Lung (tissue), 12 donors: ENCODE results near the gene ELL. TPM values are rescaled to one million over a fixed set of nuclear protein-coding genes. Genes with fewer than 3 reads are reported as not detected.

Source experiments
- ATAC-seq: fragments of 200-7000 bp; cut with Tn5 transposase; one replicate; pipeline ENCODE4 v1.9.1; 2020; ENCODE audit warnings: moderate number of reproducible peaks; ENCODE audit not compliant: insufficient read depth, low FRiP score
- DNase-seq, 3 donors: peaks; one replicate each; pipeline ENCODE4 v3.0.0-alpha.2; 2013 to 2017
- H3K27ac ChIP-seq, 2 donors: one replicate each; pipeline ENCODE4 v1.5.1; 2013; ENCODE audit warnings: mild to moderate bottlenecking in 2 of 2, moderate library complexity in 2 of 2, control low read depth in 1 of 2, inconsistent platforms in 1 of 2, low read depth in 1 of 2, low read length in 1 of 2
- H3K27me3 ChIP-seq, 3 donors: one replicate each; pipeline ENCODE4 v1.5.1; 2013; ENCODE audit warnings: low read length in 2 of 3; ENCODE audit not compliant: control insufficient read depth in 3 of 3, insufficient read depth in 3 of 3
- H3K36me3 ChIP-seq, 4 donors: one replicate each; pipeline ENCODE4 v1.5.1; 2013; ENCODE audit warnings: low read length in 4 of 4, mild to moderate bottlenecking in 1 of 4, moderate library complexity in 1 of 4; ENCODE audit not compliant: control insufficient read depth in 4 of 4, insufficient read depth in 4 of 4
- H3K4me1 ChIP-seq, 5 donors: one replicate each; pipeline ENCODE4 v1.5.1; 2013; ENCODE audit warnings: low read length in 5 of 5, mild to moderate bottlenecking in 2 of 5, moderate library complexity in 1 of 5; ENCODE audit not compliant: control insufficient read depth in 5 of 5, insufficient read depth in 5 of 5
- H3K4me3 ChIP-seq: one replicate; pipeline ENCODE4 v1.5.1; 2013; ENCODE audit warnings: mild to moderate bottlenecking, control low read depth, moderate library complexity
- H3K9ac ChIP-seq, 2 donors: one replicate each; pipeline ENCODE4 v1.5.1; 2013; ENCODE audit warnings: low read length in 2 of 2, control low read depth in 1 of 2; ENCODE audit not compliant: insufficient read depth in 1 of 2
- H3K9me3 ChIP-seq, 4 donors: one replicate each; pipeline ENCODE4 v1.5.1; 2013; ENCODE audit warnings: low read length in 3 of 4, mild to moderate bottlenecking in 1 of 4, moderate library complexity in 1 of 4; ENCODE audit not compliant: control insufficient read depth in 4 of 4, insufficient read depth in 3 of 4
- WGBS, 2 donors: extraction: QIAGEN DNeasy Blood & Tissue Kit; methylation state at CpG; one replicate each; pipeline ENCODE4 v1.1.7; 2013; 5-methylcytosine and 5-hydroxymethylcytosine counted together
- polyA plus RNA-seq, 2 donors: library from polyadenylated mRNA; stranded (reverse); fragments of 200-250 nt; gene quantifications; one replicate each; pipeline ENCODE4 v1.2.1, GENCODE V29; 2013
- total RNA-seq, 2 donors: library from RNA; depleted of rRNA in 1 of 2; stranded (reverse); fragments of >200 nt in 1 of 2; gene quantifications; one replicate each; pipeline ENCODE4 v1.2.1, GENCODE V29; 2014 to 2021
- TF ChIP-seq, protein P1 (sequence below): IDR thresholded peaks from 2 replicates; pipeline ENCODE4 v1.5.1; 2012; ENCODE audit warnings: mild to moderate bottlenecking; ENCODE audit errors: control extremely low read depth, extremely low read depth
- donor health status: control.
- donor health status: control.
- donor health status: Bipolar disorder and iron deficiency.
- donor health status: healthy.
- donor health status: DM: yes; HTN: yes; CAD: no.

Gene ELL
- total and polyA plus RNA-seq, 4 donors, result 9.3 to 26.8 (median 20.7) TPM

DNA sequence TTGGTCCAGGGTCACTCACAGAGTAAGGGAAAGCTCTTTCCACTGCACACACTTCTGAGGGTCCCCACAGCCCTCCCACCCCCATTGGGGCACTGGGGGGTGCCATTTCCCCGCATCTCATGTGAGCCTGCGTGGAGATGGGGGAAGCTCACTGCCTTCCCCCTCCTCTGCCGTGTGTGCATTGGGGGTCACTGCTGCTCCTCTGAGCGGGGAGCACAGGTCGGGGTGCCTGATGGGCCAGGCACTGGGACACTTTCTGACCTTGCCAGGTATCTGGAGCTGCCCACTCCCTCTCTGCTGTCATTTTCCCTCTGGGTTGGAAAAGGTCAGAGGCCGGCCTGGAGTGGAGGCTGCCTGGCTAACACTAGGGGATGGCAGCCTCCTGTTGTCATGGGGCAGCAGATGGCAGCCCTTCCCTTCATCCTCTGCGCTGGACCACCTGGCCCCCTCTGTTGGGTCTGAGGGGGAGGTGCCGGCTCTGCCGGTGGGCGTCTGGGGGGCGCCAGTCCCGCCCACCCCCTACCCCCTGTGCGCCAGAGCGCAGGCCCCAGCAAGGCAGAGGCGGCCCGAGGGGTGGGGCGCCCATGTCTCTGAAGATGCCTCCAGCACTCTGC lies 93.6 kb downstream of the ELL start:
- H3K36me3 ChIP-seq, result peaks cover 0 to 11% (median 0%) of the 10 kb centered on the region in 4 donors
- 73 to 79% methylated on average over 16 to 17 of the region's 17 CpGs for WGBS, 2 donors
- no peak overlapping the region for H3K9ac ChIP-seq
- H3K27me3 ChIP-seq, result no peaks in the 10 kb centered on the region
- H3K4me3 ChIP-seq, result no peak overlapping the region
- H3K27ac ChIP-seq, result peak overlapping the region in 1 of 2 donors; percentile 48
- TF ChIP-seq, protein P1, sequence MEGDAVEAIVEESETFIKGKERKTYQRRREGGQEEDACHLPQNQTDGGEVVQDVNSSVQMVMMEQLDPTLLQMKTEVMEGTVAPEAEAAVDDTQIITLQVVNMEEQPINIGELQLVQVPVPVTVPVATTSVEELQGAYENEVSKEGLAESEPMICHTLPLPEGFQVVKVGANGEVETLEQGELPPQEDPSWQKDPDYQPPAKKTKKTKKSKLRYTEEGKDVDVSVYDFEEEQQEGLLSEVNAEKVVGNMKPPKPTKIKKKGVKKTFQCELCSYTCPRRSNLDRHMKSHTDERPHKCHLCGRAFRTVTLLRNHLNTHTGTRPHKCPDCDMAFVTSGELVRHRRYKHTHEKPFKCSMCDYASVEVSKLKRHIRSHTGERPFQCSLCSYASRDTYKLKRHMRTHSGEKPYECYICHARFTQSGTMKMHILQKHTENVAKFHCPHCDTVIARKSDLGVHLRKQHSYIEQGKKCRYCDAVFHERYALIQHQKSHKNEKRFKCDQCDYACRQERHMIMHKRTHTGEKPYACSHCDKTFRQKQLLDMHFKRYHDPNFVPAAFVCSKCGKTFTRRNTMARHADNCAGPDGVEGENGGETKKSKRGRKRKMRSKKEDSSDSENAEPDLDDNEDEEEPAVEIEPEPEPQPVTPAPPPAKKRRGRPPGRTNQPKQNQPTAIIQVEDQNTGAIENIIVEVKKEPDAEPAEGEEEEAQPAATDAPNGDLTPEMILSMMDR, result no peak
- ATAC-seq (no peak), DNase-seq (no peak)
- H3K4me1 ChIP-seq, result peaks cover 0 to 36% (median 15%) of the 10 kb centered on the region in 5 donors
- no peaks in the 10 kb centered on the region for H3K9me3 ChIP-seq

GRCh38 chr19:18427743-18428113 lies 94.1 kb downstream of the ELL start:
- TF ChIP-seq, protein P1, result no peak
- Histone ChIP-seq H3K9ac (no peak overlapping the region), H3K27ac (no peak overlapping the region), H3K27me3 (no peaks in the 10 kb centered on the region), H3K36me3 (peaks cover 0 to 11% (median 0%) of the 10 kb centered on the region in 4 donors), H3K9me3 (no peaks in the 10 kb centered on the region), H3K4me3 (no peak overlapping the region), H3K4me1 (peaks cover 0 to 31% (median 9%) of the 10 kb centered on the region in 5 donors)
- WGBS, 2 donors, result 90 to 95% methylated on average over 11 to 12 of the region's 12 CpGs
- no peak for DNase-seq
- ATAC-seq, result no peak

DNA sequence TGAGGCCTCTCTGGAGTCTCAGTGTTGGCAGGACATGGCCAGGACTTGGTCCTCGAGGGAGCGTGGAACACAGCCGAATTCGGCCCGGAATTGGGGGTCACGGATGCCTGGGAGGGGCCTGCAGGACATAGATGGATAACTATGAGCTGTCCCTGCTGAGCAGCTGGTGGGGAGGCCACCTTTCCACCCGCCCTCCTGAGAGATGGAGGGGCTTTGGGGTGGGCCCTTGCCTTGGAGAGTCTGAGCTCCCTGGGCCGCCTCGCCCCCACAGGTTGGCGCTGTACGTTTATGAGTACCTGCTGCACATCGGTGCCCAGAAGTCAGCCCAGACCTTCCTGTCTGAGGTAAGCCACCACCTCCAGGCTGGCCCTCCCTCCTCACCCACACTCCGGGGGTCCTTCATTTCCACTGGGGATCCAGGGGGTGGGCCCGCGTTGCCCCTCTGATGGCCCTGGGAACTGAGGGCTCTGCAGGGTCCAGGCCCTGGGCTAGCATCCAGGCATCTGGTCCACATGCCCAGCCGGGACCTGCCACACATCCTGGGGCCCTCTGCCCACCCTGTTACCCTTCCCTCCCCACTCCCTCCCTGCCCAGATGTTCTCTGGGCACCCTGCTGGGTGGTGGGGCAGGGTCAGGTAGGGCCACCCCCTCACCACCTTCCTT lies 94.7 kb downstream of the ELL start:
- WGBS, 2 donors, result 83 to 91% methylated on average over 16 of the region's 16 CpGs
- TF ChIP-seq, protein P1, result no peak
- Histone ChIP-seq H3K9me3 (no peaks in the 10 kb centered on the region), H3K4me3 (no peak overlapping the region), H3K27ac (no peak overlapping the region), H3K36me3 (peaks cover 0 to 11% (median 0%) of the 10 kb centered on the region in 4 donors), H3K27me3 (no peaks in the 10 kb centered on the region), H3K4me1 (peaks cover 0 to 26% (median 8%) of the 10 kb centered on the region in 5 donors), H3K9ac (no peak overlapping the region)
- DNase-seq (no peak), ATAC-seq (no peak)
